ENCODE measurements around the gene MAPK8IP3. TPM values are rescaled to one million over a fixed set of nuclear protein-coding genes. Genes with fewer than 3 reads are reported as not detected.
"Not testable (repeated sequence)": the region's sequence is repeated elsewhere in the genome, so short reads cannot be mapped to it uniquely, and the experiment has no call there.

The MAPK8IP3 gene
- total and polyA plus RNA-seq, 2 donors from 2014 or later: 10.6 to 67.7 TPM

GRCh38 chr16:1713933-1714332 lies 7.9 kb downstream of the MAPK8IP3 start:
- DNase-seq (peak; percentile 44 to 84 (median 56)), FAIRE-seq (no peak)
- Histone ChIP-seq H3K27ac (ENCODE audit: low read depth in 2 of 2, low read length in 2 of 2) (peak overlapping the region; percentile 62 to 75), H3K4me3 (ENCODE audit: low read length in 3 of 3) (peak overlapping the region in 2 of 3 donors; percentile 30 to 38), H3K4me1 (ENCODE audit: control insufficient read depth in 2 of 3, insufficient read depth in 2 of 3, low read depth in 1 of 3, low read length in 3 of 3) (peaks cover 0 to 10% (median 8%) of the 10 kb centered on the region in 3 donors), H3K27me3 (ENCODE audit: control insufficient read depth, insufficient read depth, low read length) (no peaks in the 10 kb centered on the region), H3K36me3 (ENCODE audit: control insufficient read depth in 2 of 3, insufficient read depth in 3 of 3, low read length in 3 of 3) (no peaks in the 10 kb centered on the region), H3K9me3 (ENCODE audit: control insufficient read depth in 2 of 3, insufficient read depth in 1 of 3, low read length in 3 of 3) (no peaks in the 10 kb centered on the region), H3K9ac (ENCODE audit: low read length in 3 of 3) (peak overlapping the region in 1 of 3 donors; percentile 38)
- TF ChIP-seq CTCF (IDR thresholded peaks at IDR 0.05; ENCODE audit: borderline replicate concordance, extremely low read depth, insufficient read depth): no peak
- intact Hi-C loops (cut with DNase I): no loop called here

GRCh38 chr16:1715220-1715619 lies 9.2 kb downstream of the MAPK8IP3 start:
- no peak overlapping the region for H3K4me3 ChIP-seq (ENCODE audit: low read length in 3 of 3)
- peaks cover 0 to 10% (median 8%) of the 10 kb centered on the region in 3 donors for H3K4me1 ChIP-seq (ENCODE audit: control insufficient read depth in 2 of 3, insufficient read depth in 2 of 3, low read depth in 1 of 3, low read length in 3 of 3)
- no peak overlapping the region for H3K9ac ChIP-seq (ENCODE audit: low read length in 3 of 3)
- no peak for DNase-seq
- H3K27ac ChIP-seq (ENCODE audit: low read depth in 2 of 2, low read length in 2 of 2): no peak overlapping the region
- no peak for FAIRE-seq
- no peaks in the 10 kb centered on the region for H3K9me3 ChIP-seq (ENCODE audit: control insufficient read depth in 2 of 3, insufficient read depth in 1 of 3, low read length in 3 of 3)
- TF ChIP-seq CTCF (IDR thresholded peaks at IDR 0.05; ENCODE audit: borderline replicate concordance, extremely low read depth, insufficient read depth): no peak
- no peaks in the 10 kb centered on the region for H3K27me3 ChIP-seq (ENCODE audit: control insufficient read depth, insufficient read depth, low read length)
- intact Hi-C loops (cut with DNase I): no loop called here
- H3K36me3 ChIP-seq (ENCODE audit: control insufficient read depth in 2 of 3, insufficient read depth in 3 of 3, low read length in 3 of 3): no peaks in the 10 kb centered on the region

- H3K4me1 ChIP-seq (ENCODE audit: control insufficient read depth in 2 of 3, insufficient read depth in 2 of 3, low read depth in 1 of 3, low read length in 3 of 3); H3K9ac ChIP-seq (ENCODE audit: low read length in 3 of 3); H3K27me3 ChIP-seq (ENCODE audit: control insufficient read depth, insufficient read depth, low read length); H3K27ac ChIP-seq (ENCODE audit: low read depth in 2 of 2, low read length in 2 of 2); H3K4me3 ChIP-seq (ENCODE audit: low read length in 3 of 3); DNase-seq; H3K9me3 ChIP-seq (ENCODE audit: control insufficient read depth in 2 of 3, insufficient read depth in 1 of 3, low read length in 3 of 3); intact Hi-C loops (cut with DNase I); FAIRE-seq; H3K36me3 ChIP-seq (ENCODE audit: control insufficient read depth in 2 of 3, insufficient read depth in 3 of 3, low read length in 3 of 3): not testable (repeated sequence)
These were observed 12.2 kb downstream of the MAPK8IP3 start for GRCh38 chr16:1718236-1718635.

GRCh38 chr16:1719559-1720229 lies 13.7 kb downstream of the MAPK8IP3 start:
- H3K27me3 ChIP-seq (ENCODE audit: control insufficient read depth, insufficient read depth, low read length); FAIRE-seq; intact Hi-C loops (cut with DNase I); H3K27ac ChIP-seq (ENCODE audit: low read depth in 2 of 2, low read length in 2 of 2); H3K36me3 ChIP-seq (ENCODE audit: control insufficient read depth in 2 of 3, insufficient read depth in 3 of 3, low read length in 3 of 3); DNase-seq; H3K9me3 ChIP-seq (ENCODE audit: control insufficient read depth in 2 of 3, insufficient read depth in 1 of 3, low read length in 3 of 3); H3K4me3 ChIP-seq (ENCODE audit: low read length in 3 of 3); H3K9ac ChIP-seq (ENCODE audit: low read length in 3 of 3); H3K4me1 ChIP-seq (ENCODE audit: control insufficient read depth in 2 of 3, insufficient read depth in 2 of 3, low read depth in 1 of 3, low read length in 3 of 3): not testable (repeated sequence)

All from kidney (tissue), 14 donors.